GM19438 (cell line): ENCODE results near the gene SIRT7.

Source experiments
- ATAC-seq: cut with Tn5 transposase; IDR thresholded peaks from one replicate; pipeline ENCODE4 v1.9.1; 2021; ENCODE audit warnings: low read depth; ENCODE audit not compliant: unreplicated experiment

Gene SIRT7

GRCh38 chr17:81933178-81933699 is 15.3 kb upstream of the SIRT7 start:
- no peak for ATAC-seq

GRCh38 chr17:81932333-81932983 is 14.5 kb upstream of the SIRT7 start:
- ATAC-seq = no peak

- no peak for ATAC-seq
Measured at GRCh38 chr17:81931557-81932332, 13.8 kb upstream of the SIRT7 start.

- no peak for ATAC-seq
Measured at GRCh38 chr17:81931189-81931556, 13.2 kb upstream of the SIRT7 start.

- ATAC-seq = no peak
Measured at GRCh38 chr17:81930142-81931125, 12.5 kb upstream of the SIRT7 start.

- ATAC-seq = no peak
Measured at GRCh38 chr17:81929253-81930141, 11.5 kb upstream of the SIRT7 start.

GRCh38 chr17:81928544-81929252 is 10.7 kb upstream of the SIRT7 start:
- no peak for ATAC-seq

- ATAC-seq = peak; percentile 42
Measured at GRCh38 chr17:81927653-81928543, 9.9 kb upstream of the SIRT7 start, which contains the start of gene MAFG. Gene MAFG (minus strand): TSS chr17:81927735. CDS start chr17:81923185, 4,550 bp downstream.

GRCh38 chr17:81927152-81927652 is 9.2 kb upstream of the SIRT7 start:
- peak; percentile 19 for ATAC-seq

GRCh38 chr17:81926451-81927151 is 8.6 kb upstream of the SIRT7 start:
- peak; percentile 16 for ATAC-seq

GRCh38 chr17:81925860-81926450 is 8.0 kb upstream of the SIRT7 start:
- ATAC-seq = no peak

- no peak for ATAC-seq
Measured at GRCh38 chr17:81924557-81925532, 6.9 kb upstream of the SIRT7 start.

GRCh38 chr17:81923302-81924260 is 5.6 kb upstream of the SIRT7 start:
- no peak for ATAC-seq

GRCh38 chr17:81922566-81923301 is 4.8 kb upstream of the SIRT7 start:
- ATAC-seq = no peak
